Suprapubic skin (tissue), 3 donors: Measurements from ENCODE around the gene SLC25A53.

Experiments used
- POLR2A ChIP-seq, 2 donors: fragments of 450-650 bp; IDR thresholded peaks; one replicate each; pipeline ENCODE4 v1.6.1; 2017; ENCODE audit warnings: antibody characterized with exemption in 2 of 2, mild to moderate bottlenecking in 2 of 2, moderate library complexity in 2 of 2
- TF ChIP-seq, protein P1 (sequence below), 2 donors: fragments of 200-600 bp in 1 of 2; fragments of 450-650 bp in 1 of 2; sonication (generic) in 1 of 2; IDR thresholded peaks; one replicate each; pipeline ENCODE4 v1.5.1; 2016 to 2019; ENCODE audit warnings: antibody characterized with exemption in 2 of 2, mild to moderate bottlenecking in 1 of 2, moderate library complexity in 1 of 2

DNA sequence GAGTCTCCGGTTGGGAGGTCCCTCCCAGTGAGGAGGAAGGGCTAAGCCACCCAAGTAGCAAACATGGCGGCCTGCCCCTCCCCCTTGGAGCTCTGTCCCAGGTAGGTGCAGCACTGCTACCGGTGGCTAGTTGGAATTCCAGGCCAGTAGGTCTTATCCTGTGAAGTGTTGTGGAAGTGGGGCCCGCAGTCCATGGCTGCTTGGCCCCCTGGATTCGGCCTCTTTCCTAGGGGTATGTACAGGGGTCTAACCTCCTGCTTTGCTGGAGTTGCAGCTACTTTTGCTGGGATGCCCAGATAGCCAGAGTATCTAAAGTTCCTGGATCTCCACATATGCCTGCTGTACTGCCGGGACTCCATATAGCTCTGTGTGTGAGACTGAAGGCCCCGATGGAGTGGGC is 70.9 kb downstream of the SLC25A53 start:
- TF ChIP-seq POLR2A (IDR thresholded peaks at IDR 0.05), result no peak
- TF ChIP-seq, protein P1, sequence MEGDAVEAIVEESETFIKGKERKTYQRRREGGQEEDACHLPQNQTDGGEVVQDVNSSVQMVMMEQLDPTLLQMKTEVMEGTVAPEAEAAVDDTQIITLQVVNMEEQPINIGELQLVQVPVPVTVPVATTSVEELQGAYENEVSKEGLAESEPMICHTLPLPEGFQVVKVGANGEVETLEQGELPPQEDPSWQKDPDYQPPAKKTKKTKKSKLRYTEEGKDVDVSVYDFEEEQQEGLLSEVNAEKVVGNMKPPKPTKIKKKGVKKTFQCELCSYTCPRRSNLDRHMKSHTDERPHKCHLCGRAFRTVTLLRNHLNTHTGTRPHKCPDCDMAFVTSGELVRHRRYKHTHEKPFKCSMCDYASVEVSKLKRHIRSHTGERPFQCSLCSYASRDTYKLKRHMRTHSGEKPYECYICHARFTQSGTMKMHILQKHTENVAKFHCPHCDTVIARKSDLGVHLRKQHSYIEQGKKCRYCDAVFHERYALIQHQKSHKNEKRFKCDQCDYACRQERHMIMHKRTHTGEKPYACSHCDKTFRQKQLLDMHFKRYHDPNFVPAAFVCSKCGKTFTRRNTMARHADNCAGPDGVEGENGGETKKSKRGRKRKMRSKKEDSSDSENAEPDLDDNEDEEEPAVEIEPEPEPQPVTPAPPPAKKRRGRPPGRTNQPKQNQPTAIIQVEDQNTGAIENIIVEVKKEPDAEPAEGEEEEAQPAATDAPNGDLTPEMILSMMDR (IDR thresholded peaks at IDR 0.05), result no peak
